Umbilical cord (tissue), 2 donors: ENCODE results near the gene NLRP10. TPM values are rescaled to one million over a fixed set of nuclear protein-coding genes. Genes with fewer than 3 reads are reported as not detected.
"Not testable (repeated sequence)": the region's sequence is repeated elsewhere in the genome, so short reads cannot be mapped to it uniquely, and the experiment has no call there.

Source experiments
- DNase-seq: peaks from one replicate; pipeline ENCODE4 v3.0.0-alpha.2; 2015; ENCODE audit warnings: low spot score
- total RNA-seq: library from RNA; depleted of rRNA; stranded (reverse); fragments of >200 nt; gene quantifications from one replicate; pipeline ENCODE4 v1.2.3, GENCODE V29; 2014; ENCODE audit warnings: low replicate concordance; ENCODE audit not compliant: insufficient read depth

The NLRP10 gene, protein sequence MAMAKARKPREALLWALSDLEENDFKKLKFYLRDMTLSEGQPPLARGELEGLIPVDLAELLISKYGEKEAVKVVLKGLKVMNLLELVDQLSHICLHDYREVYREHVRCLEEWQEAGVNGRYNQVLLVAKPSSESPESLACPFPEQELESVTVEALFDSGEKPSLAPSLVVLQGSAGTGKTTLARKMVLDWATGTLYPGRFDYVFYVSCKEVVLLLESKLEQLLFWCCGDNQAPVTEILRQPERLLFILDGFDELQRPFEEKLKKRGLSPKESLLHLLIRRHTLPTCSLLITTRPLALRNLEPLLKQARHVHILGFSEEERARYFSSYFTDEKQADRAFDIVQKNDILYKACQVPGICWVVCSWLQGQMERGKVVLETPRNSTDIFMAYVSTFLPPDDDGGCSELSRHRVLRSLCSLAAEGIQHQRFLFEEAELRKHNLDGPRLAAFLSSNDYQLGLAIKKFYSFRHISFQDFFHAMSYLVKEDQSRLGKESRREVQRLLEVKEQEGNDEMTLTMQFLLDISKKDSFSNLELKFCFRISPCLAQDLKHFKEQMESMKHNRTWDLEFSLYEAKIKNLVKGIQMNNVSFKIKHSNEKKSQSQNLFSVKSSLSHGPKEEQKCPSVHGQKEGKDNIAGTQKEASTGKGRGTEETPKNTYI
- 5.8 TPM for total RNA-seq

DNA sequence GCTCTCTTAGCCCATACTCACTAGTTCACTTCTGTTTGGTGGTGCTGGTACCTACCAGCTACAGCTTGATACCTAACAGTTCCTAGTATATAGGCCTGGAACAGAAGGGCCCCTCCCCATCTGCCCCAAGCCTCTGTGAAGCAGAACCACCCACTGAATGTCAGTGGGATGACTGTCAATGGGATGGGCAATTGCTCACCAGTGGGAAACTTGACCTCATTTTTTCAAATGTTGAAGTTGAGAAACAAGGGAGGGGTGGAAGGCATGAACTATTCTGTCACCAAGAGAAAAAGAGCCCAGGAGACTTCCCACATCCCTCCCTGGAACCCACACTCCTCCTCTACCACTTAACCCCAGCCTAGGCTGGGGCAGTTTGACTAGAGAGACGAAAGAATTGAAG is at the start of gene NLRP10:
Gene NLRP10, minus strand, starts transcription at position 62 of the 400 bp plus-strand sequence. CDS start 1,952 bp downstream, outside the sequence.
- no peak for DNase-seq

DNA sequence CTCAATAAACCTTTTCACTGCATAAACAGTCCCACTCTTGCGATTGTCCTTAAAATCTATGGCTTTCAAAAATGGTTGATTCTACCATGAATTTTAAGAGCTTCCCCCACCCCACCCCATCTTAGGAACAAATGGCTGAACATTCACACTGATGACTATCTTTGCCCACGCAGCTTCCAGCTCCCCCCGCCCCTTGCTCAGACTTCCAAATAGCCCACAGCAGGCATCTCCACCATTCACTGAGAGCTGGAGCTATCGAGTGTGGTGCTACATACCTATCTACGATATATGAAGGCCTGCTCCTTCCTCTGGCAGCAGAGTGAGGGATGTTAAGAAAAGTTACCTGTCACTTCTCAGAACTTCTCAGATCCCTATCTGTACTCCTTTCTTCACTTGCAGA is 48.6 kb upstream of the NLRP10 start:
- no peak for DNase-seq

DNA sequence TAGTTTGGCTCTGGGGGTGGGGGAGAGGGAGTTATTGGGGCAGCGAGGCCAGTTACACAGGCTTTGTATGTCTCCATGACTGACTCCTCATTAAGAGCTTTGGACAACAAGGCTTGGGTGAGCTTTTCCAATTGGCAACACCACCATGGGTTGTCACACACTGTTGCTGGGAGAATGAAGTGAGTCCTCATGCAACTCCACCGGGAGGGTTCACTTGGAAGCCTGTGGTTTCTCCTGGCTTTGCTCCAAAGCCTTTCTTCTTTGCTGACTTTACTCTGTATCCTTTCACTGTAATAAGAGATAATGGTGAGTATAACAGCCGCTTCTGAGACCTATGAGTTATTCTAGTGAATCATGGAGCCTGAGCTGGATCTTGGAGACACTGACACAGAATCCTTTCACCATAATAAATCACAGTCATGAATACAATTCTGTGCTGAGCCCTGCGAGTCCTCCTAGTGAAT is 46.8 kb upstream of the NLRP10 start:
- DNase-seq: peak; percentile 87

DNA sequence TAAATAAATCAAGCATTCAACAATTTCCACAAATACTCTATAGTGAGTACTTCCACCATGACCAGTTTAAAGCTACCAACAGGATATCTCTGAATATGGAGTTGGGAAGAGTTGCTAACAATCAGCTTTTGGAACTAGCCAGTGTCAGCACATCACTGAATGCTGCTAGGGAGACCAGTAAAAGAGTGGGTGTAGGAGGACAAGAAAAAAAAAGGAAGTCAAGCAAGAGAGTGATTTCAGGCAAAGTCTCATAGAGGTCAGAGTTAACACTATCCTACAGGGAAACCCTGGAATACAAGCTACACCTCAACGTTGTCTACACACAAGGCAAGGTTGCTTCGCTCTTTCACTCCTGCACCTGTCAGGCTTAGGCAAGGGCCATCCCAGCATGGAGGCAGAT is 46.1 kb upstream of the NLRP10 start:
- no peak for DNase-seq

DNA sequence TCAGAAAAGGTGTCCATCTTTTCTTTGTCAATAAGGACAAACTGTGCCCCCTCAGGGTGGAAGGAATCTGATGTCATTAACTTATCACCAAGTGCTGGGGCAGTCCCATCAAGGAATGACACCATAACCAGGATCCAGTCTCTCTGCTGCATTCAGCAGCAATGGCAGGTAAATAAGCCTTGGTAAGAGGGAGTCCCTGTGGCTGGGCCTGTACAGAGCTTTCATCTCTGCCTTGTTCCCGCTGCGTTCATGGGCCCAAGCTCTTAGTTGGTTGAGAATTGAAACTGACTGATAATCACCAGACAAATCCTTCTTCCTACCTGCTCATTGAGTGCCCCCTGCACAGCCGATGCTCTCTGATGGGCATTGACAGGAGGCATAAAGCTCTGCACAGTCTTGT is 44.6 kb upstream of the NLRP10 start:
- DNase-seq: no peak

DNA sequence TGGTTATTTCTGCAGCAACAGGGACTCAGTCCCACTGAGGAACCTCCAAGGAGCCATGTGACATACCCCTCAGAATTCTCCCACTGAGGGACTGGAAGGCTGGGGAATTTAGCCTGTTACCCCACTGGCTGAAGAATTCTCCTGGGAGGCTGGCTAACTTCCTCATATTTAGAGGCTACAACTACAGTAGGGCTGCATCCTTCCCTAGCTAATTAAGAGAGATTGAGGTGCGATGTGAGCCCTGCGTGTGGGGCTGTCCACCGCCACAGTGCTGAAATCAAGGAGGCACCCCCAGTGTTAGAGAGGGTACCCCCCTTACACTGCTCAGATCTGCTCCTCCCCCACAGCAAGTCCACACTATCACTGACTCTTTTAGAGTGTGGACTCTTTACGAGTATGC is 43.0 kb upstream of the NLRP10 start:
- no peak for DNase-seq

DNA sequence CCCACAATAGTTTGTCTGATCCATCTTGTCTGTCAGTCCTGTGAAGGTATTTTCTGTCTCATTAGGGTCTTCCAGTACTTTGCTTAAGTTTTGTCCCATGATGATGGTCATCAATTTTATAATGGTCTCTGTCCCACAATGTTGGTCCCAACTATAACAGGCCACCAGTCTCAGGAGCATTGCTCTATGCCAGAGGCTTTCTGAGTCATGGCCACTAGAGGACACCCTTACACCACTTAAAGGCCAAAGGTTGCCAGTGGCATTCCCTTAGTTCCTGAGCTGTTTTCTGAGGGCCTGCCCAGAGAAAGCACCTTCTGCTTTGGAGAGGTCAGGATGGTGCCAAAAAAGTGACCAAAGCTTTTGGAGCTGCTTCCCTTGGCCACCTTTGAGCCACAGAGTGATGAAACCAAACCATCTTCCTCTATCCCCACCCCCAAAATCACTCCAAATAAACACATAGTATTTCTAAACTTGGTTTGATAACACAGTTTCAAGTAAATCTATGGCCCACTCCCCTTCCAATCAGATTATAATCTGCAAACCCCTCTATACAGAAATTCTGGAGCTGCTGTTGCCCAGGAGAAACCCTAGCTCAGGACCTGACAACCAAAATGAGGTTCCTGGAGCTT is 41.2 kb upstream of the NLRP10 start:
- peak; percentile 79 for DNase-seq

DNA sequence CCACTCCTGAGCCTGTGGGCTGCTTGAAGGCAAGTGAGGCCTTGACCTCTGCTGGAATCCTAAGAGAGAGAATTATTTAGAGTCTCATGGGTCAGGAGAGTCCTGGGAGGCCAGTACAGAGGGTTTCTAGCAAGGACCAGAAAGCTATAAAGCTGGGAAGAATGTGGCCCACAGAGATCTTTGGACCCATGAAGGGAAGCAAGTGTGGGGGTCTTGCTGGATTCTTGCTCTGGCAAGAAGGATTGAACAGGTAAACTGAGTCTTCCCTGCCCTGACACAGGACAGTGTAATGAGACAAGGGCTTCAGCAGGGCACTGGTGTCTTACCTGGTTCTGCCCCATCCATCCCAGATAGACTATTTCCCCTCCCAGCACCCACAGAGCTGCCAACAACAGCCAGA is 40.3 kb upstream of the NLRP10 start:
- DNase-seq: no peak

DNA sequence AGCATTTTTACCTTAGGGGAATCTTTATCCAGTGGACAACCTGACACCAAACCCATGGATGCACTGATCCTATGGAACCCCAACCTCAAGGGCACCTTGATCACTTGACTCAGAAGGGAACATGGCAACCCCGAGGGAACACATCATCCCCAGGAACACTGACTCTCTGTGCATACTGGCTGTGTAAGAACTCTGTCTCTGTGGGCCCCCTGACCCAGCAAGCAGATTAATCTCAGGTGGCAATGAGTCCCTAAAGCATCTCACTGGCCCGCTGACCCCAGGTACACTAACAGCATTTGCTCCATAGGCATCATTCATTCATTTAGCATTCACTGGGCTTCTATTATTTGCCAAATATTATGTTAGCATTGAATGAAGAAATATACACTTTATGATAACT is 38.8 kb upstream of the NLRP10 start:
- DNase-seq: no peak

DNA sequence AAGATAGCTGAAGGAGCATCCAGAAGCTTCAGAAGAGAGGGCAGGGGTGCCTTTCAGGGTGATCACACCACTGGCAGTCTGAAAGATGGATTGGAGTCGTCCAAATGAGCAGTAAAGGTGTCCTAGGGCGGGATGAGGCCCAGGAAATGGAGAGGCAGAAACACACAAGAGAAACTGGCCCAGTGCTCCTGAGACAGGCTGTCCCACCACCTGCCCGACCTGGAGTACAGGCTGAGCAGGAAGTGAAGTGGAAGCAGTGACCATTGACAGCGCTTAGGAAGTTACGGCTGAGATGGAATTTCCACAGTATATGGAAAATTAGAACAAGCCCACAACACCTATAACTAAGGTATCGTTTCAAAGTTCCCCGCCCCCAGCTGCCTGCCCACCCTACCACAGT is 37.9 kb upstream of the NLRP10 start:
- no peak for DNase-seq

DNA sequence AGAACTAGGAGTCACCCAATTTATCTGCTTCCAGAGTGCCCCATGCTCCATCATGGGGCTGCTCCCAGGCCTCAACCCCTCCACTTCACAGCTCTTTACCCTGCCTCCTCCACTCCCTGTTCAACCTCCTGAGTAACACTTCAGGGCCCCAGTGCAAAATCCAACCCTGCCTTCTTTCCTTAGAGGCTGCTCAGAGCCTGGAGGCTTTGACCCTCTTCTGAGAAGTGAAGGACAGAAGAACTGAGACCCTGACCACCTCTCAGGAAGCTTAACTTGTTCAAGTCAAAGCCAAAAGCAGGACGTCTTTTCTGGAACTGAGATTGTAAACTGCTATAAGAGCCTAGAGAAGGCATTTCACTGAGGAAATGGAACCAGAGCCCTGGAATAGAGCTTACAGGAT is 37.4 kb upstream of the NLRP10 start:
- DNase-seq: no peak

DNA sequence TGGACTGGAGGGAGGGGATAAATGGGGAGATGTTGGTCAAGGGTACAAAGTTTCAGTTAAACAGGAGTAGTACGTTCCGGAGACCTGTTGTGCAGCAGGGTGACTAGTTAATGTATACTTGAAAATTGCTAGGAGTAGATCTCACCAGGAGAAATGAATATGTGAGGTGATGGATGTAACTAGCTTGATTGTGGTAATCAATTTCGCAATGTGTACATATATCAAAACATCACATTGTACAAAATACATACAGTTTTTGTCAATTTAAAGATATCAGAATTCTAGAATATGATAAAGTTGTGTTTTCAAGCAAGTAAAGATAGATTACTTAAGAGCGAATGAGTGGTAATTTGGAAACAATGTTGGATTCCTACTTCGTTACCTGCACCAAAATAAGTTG is 35.1 kb upstream of the NLRP10 start:
- DNase-seq: no peak

DNA sequence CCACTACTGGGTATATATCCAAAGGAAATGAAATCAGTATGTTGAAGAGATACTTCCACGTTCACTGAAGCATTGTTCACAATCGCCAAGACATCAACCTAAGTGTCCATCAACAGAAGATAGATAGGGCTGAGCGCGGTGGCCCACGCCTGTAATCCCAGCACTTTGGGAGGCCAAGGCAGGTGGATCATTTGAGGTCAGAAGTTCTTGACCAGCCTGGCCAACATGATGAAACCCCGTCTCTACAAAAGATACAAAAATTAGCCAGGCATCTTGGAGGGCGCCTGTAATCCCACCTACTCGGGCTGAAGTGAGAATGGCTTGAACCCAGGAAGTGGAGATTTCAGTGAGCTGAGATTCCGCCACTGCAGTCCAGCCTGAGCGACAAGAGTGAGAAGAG is 34.5 kb upstream of the NLRP10 start:
- no peak for DNase-seq

DNA sequence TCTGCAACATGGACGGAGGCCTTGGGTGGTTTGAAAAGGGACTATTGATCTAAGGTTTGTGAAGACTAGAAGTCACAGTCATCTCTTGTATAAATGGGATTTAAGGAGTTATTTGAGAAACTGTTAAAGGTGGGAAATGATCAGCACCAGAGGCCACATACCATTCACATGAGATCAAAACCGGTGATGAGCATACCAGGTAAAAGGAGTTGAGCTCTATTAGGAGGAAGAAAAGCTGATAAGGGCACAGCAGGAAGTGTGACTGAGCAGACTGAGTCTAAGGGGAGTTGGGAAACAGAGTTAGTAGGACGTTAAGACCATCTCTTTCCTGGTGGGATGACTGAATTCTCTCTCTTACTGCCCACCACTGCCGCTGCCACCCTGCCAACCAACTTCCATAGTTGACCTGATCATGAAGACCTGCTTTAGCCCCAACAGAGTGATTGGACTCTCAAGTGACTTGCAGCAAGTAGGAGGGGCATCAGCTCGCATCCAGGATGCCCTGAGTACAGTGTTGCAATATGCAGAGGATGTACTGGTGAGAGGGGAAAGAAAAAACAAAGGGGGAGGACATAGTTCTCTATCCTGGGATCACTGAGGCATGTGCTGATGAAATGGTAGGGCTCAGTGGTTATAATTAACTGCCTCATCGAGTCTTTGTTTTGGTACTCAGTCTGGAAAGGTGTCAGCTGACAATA is 29.5 kb upstream of the NLRP10 start:
- DNase-seq: no peak

DNA sequence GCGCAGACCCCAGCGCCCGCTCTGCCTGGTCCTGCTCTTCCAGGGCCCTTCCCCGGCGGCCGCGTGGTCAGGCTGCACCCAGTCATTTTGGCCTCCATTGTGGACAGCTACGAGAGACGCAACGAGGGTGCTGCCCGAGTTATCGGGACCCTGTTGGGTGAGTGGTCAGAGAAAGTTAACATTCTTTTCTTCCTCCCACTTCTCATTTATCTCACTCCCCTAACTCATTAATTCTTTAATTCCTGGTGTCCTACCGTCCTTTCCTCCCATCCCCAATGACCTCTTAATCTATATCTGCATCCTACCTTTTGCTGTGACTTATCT is 22.3 kb upstream of the NLRP10 start:
- DNase-seq: not testable (repeated sequence)

DNA sequence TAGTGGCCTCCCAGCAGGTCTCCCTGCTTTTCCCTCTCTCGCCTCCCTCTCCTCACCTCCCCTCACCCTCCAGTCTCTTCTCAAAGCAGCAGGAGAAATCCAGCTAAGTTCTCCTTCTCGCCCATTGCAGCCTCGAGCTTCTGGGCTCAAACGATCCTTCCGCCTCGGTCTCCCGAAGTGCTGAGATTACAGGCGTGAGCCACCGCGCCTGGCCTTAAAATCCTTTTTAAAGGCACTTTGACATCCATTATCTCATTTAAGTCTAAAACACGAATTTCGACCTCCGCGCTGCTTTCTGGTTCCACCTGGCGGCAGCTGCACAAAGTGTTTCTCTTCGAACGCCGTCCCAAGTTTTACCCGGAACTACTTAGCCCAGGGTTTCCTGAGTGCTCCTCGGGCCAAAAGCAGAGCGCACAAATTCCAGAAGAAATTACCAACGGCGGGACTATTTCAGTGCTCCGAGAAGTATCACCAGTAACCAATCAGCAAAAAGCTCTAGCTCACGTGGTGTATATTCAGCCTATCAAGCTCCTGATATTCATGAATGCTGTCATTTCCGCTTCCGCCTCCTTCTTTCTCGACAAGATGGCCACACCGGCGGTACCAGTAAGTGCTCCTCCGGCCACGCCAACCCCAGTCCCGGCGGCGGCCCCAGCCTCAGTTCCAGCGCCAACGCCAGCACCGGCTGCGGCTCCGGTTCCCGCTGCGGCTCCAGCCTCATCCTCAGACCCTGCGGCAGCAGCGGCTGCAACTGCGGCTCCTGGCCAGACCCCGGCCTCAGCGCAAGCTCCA is 21.7 kb upstream of the NLRP10 start, which contains the start of gene EIF3F:
Gene EIF3F, plus strand, starts transcription at position 570 of the 792 bp plus-strand sequence. Its CDS starts 16 bp downstream, at position 586.
- peak; percentile 100 for DNase-seq

DNA sequence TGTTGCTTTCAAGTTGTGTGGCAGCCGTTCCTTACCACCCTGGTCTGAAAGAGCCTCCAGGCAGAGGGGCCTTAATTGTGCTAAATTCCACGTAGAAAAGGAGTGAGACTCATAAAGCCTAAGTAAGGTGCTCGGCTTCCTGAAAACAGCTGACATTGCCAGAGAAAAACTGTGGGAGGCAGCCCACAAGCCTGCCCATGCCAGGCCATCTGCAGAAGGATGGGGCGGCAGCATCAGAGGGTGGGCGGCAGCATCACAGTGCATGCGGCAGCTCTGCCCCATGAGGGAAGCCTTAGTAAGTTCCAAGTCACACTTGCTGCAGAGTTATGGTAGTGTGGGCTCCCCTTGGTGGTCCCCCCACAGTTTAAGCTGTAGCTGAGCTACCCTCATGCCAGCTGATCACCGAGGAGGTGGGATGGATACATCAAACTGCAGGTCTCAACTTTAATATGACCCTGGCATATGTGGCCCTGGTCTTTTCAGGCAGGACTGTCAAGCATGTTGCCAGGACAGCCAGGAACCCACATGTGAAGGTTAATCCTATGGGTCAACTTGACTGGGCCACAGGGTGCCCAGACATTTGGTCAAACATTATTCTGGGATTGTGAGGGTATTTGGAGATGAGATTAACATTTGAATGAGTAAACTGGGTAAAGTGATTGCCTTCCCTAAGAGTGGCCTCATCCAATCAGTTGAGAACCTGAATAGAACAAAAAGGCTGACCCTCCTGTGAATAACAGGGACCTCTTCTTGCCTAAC is 18.8 kb upstream of the NLRP10 start:
- no peak for DNase-seq

DNA sequence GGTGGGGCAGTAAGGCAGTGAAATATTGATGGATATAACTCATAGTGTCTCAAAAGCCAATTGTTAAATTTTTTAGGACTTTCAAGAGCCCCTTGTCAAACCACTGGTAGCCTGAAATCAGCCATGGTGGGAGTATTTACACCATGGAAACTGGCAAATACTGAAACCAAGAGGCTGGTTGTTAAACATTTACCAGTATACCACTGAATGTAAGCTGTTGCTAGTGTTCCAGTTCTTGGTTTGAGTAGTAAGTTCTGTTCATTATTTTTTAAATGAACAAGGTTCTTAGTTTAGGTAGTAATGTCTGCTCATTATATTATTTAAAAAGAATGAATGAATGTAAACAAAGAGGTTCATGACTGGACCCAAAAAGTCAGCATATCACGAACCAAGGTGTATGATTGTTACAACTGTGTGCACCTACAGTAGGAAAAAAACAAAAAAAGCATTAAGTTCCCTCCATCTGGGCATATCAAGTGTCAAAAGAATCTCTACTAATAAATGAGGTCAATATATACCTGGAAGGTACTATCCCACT is 17.4 kb upstream of the NLRP10 start:
- no peak for DNase-seq

DNA sequence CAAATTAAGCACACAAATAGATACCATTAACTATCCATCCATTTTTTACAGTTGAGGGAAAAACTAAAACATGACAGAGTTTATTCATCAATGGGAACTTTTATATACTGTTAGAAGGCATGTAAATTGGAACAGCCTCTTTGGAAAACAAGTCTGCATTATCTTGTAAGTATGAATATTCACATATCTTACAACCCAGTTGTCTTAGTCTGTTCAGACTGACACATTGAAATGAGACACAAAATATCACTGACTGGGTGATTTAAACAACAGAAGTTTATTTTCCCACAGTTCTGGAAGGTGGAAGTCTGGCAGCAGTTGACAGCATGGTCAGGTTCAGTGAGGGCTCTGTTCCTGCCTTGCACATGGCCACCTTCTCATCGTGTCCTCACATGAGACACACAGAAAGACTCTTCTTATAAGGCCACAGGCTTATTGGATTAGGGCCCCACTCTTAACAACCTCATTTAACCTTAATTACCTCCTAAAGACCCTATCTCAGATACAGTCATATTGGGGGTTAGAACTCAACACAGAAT is 16.4 kb upstream of the NLRP10 start:
- no peak for DNase-seq
